Endodermal cell (in vitro differentiated cells): ENCODE data around the gene MRPL24. TPM values are rescaled to one million over a fixed set of nuclear protein-coding genes. Genes with fewer than 3 reads are reported as not detected.
A peak's percentile ranks its signal among the peaks of the same experiment; 100 is the strongest.

Source experiments
- DNase-seq: peaks from one replicate; pipeline ENCODE4 v3.0.0-alpha.2; 2017
- H3K27ac ChIP-seq: 2 replicates; pipeline ENCODE4 v1.5.1; 2013; ENCODE audit warnings: mild to moderate bottlenecking, low read depth, low read length, moderate library complexity
- H3K27me3 ChIP-seq: 2 replicates; pipeline ENCODE4 v1.6.1; 2013; ENCODE audit warnings: mild to moderate bottlenecking, low read length, moderate library complexity; ENCODE audit not compliant: insufficient read depth, control insufficient read depth, poor library complexity, severe bottlenecking
- H3K36me3 ChIP-seq: 2 replicates; pipeline ENCODE4 v1.7.0; 2013; ENCODE audit warnings: mild to moderate bottlenecking, low read length, moderate library complexity; ENCODE audit not compliant: control insufficient read depth, insufficient read depth
- H3K4me1 ChIP-seq: one replicate; pipeline ENCODE4 v1.7.0; 2013; ENCODE audit warnings: low read length; ENCODE audit not compliant: control insufficient read depth, insufficient read depth
- H3K4me3 ChIP-seq: 2 replicates; pipeline ENCODE4 v1.5.1; 2013; ENCODE audit warnings: mild to moderate bottlenecking, low read length, moderate library complexity
- H3K9ac ChIP-seq: 2 replicates; pipeline ENCODE4 v1.6.1; 2013; ENCODE audit warnings: mild to moderate bottlenecking, low read length, moderate library complexity; ENCODE audit not compliant: poor library complexity, severe bottlenecking; ENCODE audit errors: extremely low read depth
- H3K9me3 ChIP-seq: 2 replicates; pipeline ENCODE4 v1.6.1; 2013; ENCODE audit warnings: mild to moderate bottlenecking, low read length, moderate library complexity; ENCODE audit not compliant: control insufficient read depth
- H3K27ac Mint-ChIP-seq: 2 replicates; pipeline ENCODE4 v1.8.0; 2020; ENCODE audit warnings: mixed read lengths
- H3K27me3 Mint-ChIP-seq: 2 replicates; pipeline ENCODE4 v1.8.0; 2021; ENCODE audit warnings: mild to moderate bottlenecking, mixed read lengths; ENCODE audit not compliant: insufficient read depth
- H3K36me3 Mint-ChIP-seq: 2 replicates; pipeline ENCODE4 v1.8.0; 2020; ENCODE audit warnings: low read depth, mixed read lengths
- H3K4me1 Mint-ChIP-seq: 2 replicates; pipeline ENCODE4 v1.8.0; 2020; ENCODE audit warnings: mixed read lengths
- H3K4me3 Mint-ChIP-seq: 2 replicates; pipeline ENCODE4 v1.8.0; 2020; ENCODE audit warnings: mild to moderate bottlenecking, moderate library complexity, mixed read lengths
- H3K9me3 Mint-ChIP-seq: 2 replicates; pipeline ENCODE4 v1.8.0; 2020; ENCODE audit warnings: mild to moderate bottlenecking, mixed read lengths
- CTCF ChIP-seq: fragments of 200-600 bp; sonication (generic); conservative IDR thresholded peaks from 2 replicates; pipeline ENCODE4 v1.5.0; 2021; ENCODE audit warnings: antibody characterized with exemption, mild to moderate bottlenecking
- WGBS, 2 experiments: methylation state at CpG; one replicate each; pipeline versions ENCODE4 v1.1.5 to v1.1.7; 2013; ENCODE audit warnings: missing lambda C conversion rate in 2 of 2, mixed read lengths in 1 of 2; ENCODE audit not compliant: insufficient coverage in 1 of 2, insufficient read length in 1 of 2; 5-methylcytosine and 5-hydroxymethylcytosine counted together
- total RNA-seq, 2 donors: library from RNA; stranded (reverse); fragmentation: NEBNext Ultra II Directional in 1 of 2; extraction: Animal tissue kit (Norgen Biotek cat#: 25700) in 1 of 2; gene quantifications; 2 replicates in 1 of 2; 3 replicates in 1 of 2; pipeline ENCODE4 v1.2.1, GENCODE V29; 2021

MRPL24 gene
- total RNA-seq, 2 donors from 2014 or later = 32.2 to 35.5 TPM

- WGBS, 2 experiments = 10 to 20% methylated on average over 2 to 4 of the region's 4 CpGs
- no peak for TF ChIP-seq CTCF
- Histone ChIP-seq H3K27ac (no peak overlapping the region), H3K4me3 (peak overlapping the region; percentile 91), H3K36me3 (peaks cover 11% of the 10 kb centered on the region), H3K4me1 (peaks cover 8% of the 10 kb centered on the region), H3K9me3 (no peaks in the 10 kb centered on the region), H3K9ac (peak overlapping the region; percentile 45), H3K27me3 (no peaks in the 10 kb centered on the region)
- Mint-ChIP-seq H3K27ac (peak overlapping the region; percentile 75), H3K9me3 (no peaks in the 10 kb centered on the region), H3K4me3 (peak overlapping the region; percentile 72), H3K27me3 (peaks cover 65% of the 10 kb centered on the region), H3K4me1 (peaks cover 46% of the 10 kb centered on the region), H3K36me3 (peaks cover 32% of the 10 kb centered on the region)
- DNase-seq = peak; percentile 84
Measured at GRCh38 chr1:156703741-156704140, 37.1 kb downstream of the MRPL24 start.

DNA sequence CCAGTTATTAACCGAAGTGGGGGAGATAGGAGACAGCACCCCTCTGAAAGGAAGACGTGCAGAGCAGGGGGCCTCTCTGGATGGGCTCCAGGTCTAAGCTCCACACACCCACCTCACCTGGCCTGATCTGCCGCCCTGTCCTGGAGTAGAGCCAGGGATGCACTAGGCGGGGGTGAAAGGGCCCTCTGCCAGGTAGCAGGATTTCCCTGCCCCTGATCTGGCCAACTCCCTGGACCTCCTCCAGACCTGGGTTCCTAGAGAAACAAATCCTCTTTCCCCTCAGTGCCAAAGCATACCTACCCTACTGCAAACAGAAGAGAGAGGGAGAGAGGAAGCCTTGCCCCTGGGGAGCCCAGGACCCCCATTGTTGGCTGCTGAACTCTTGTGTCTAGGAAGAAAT, 37.6 kb downstream of the MRPL24 start:
- Mint-ChIP-seq H3K36me3 (peaks cover 36% of the 10 kb centered on the region), H3K9me3 (no peaks in the 10 kb centered on the region), H3K27me3 (peaks cover 65% of the 10 kb centered on the region), H3K4me1 (peaks cover 42% of the 10 kb centered on the region), H3K4me3 (peak overlapping the region; percentile 72), H3K27ac (peak overlapping the region; percentile 65)
- H3K36me3 ChIP-seq = peaks cover 13% of the 10 kb centered on the region
- H3K27me3 ChIP-seq = no peaks in the 10 kb centered on the region
- peak overlapping the region; percentile 39 for H3K9ac ChIP-seq
- H3K9me3 ChIP-seq = no peaks in the 10 kb centered on the region
- DNase-seq = no peak
- 69 to 83% methylated on average over 1 to 4 of the region's 4 CpGs for WGBS, 2 experiments
- H3K4me3 ChIP-seq = peak overlapping the region; percentile 91
- no peak overlapping the region for H3K27ac ChIP-seq
- peaks cover 8% of the 10 kb centered on the region for H3K4me1 ChIP-seq
- TF ChIP-seq CTCF = no peak

DNA sequence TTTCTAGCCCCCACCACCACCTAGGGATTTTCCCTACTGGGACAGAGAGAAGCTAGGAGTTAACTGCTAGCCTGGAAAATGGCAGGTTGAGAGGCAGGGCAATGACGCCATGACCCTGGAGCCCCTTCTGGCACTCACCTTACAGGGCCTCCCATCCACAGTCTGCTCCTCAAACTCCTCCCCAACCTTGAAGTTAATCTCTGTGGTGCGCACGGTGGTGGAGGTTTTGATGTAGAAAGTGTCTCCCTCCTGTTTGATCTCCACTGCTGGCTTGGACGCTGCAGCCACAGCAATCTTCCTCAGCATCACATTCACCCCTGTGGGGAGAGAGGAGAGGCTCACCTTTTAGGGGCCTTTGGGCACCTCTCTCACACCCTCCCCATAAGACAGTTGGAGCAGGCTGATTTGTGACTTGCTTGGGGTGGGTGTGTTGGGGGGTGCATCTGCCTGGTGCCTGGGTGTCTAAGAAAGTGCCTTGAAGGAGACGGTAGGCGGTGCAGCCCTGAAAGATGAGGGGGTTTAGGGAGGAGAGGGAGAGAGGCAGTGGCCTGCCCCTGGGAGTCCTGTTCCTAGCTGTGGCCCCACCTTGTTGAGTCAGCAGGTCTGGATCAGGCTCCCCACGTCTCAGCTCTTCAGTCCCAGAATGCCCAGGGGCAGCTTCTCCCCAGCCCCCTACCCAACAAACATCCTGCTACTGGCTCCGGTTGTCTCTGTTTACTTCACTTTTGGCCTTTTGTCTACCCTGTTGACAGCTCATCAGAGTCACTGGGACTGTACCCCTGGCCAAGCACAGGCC, 40.0 kb downstream of the MRPL24 start:
- H3K36me3 Mint-ChIP-seq = peaks cover 46% of the 10 kb centered on the region
- TF ChIP-seq CTCF = no peak
- 85 to 89% methylated on average over 3 to 7 of the region's 8 CpGs for WGBS, 2 experiments

More for the DNA sequence above, 40.0 kb downstream of the MRPL24 start:
- no peaks in the 10 kb centered on the region for H3K27me3 ChIP-seq
- H3K9me3 ChIP-seq = no peaks in the 10 kb centered on the region
- H3K4me1 Mint-ChIP-seq = peaks cover 34% of the 10 kb centered on the region
- H3K27ac ChIP-seq = no peak overlapping the region
- H3K4me3 ChIP-seq = no peak overlapping the region
- H3K27me3 Mint-ChIP-seq = peaks cover 75% of the 10 kb centered on the region
- no peak overlapping the region for H3K27ac Mint-ChIP-seq
- H3K9me3 Mint-ChIP-seq = no peaks in the 10 kb centered on the region
- H3K4me3 Mint-ChIP-seq = peak overlapping the region; percentile 72
- no peak overlapping the region for H3K9ac ChIP-seq
- peaks cover 14% of the 10 kb centered on the region for H3K36me3 ChIP-seq
- DNase-seq = no peak
- H3K4me1 ChIP-seq = peaks cover 6% of the 10 kb centered on the region
